ENCODE measurements around the gene UBR1.
A peak's percentile ranks its signal among the peaks of the same experiment; 100 is the strongest.

Gene UBR1

GRCh38 chr15:43105778-43106485 lies at the start of gene UBR1:
Gene UBR1 (minus strand): TSS chr15:43106038. CDS start chr15:43106022, 16 bp downstream.
- H3K9me3 Mint-ChIP-seq: no peaks in the 10 kb centered on the region
- H3K4me3 Mint-ChIP-seq: peak within 1 kb of the TSS; percentile 93
- peaks cover 32% of the 10 kb centered on the region for H3K36me3 Mint-ChIP-seq (ENCODE audit: low read depth)
- DNase-seq (ENCODE audit: low spot score): peak; percentile 90
- no peaks in the 10 kb centered on the region for H3K27me3 Mint-ChIP-seq (ENCODE audit: low read depth)
- peaks cover 40% of the 10 kb centered on the region for H3K4me1 Mint-ChIP-seq (ENCODE audit: low read depth)
- peak within 1 kb of the TSS; percentile 96 for H3K27ac Mint-ChIP-seq

- Mint-ChIP-seq H3K27me3 (ENCODE audit: low read depth) (no peaks in the 10 kb centered on the region), H3K4me1 (ENCODE audit: low read depth) (peaks cover 20% of the 10 kb centered on the region), H3K27ac (peak overlapping the region; percentile 9), H3K36me3 (ENCODE audit: low read depth) (peaks cover 56% of the 10 kb centered on the region), H3K4me3 (peak overlapping the region; percentile 19), H3K9me3 (no peaks in the 10 kb centered on the region)
- DNase-seq (ENCODE audit: low spot score): no peak
These were observed 47.4 kb upstream of the UBR1 start for GRCh38 chr15:43153269-43153668.

GRCh38 chr15:43151688-43152087 lies 45.9 kb upstream of the UBR1 start:
- Mint-ChIP-seq H3K36me3 (ENCODE audit: low read depth) (peaks cover 52% of the 10 kb centered on the region), H3K4me1 (ENCODE audit: low read depth) (peaks cover 20% of the 10 kb centered on the region), H3K4me3 (peak overlapping the region; percentile 25), H3K27ac (peak overlapping the region; percentile 41), H3K9me3 (no peaks in the 10 kb centered on the region), H3K27me3 (ENCODE audit: low read depth) (no peaks in the 10 kb centered on the region)
- DNase-seq (ENCODE audit: low spot score): peak; percentile 27

- Mint-ChIP-seq H3K4me3 (no peak overlapping the region), H3K9me3 (no peaks in the 10 kb centered on the region), H3K4me1 (ENCODE audit: low read depth) (peaks cover 21% of the 10 kb centered on the region), H3K27ac (no peak overlapping the region), H3K36me3 (ENCODE audit: low read depth) (peaks cover 53% of the 10 kb centered on the region), H3K27me3 (ENCODE audit: low read depth) (no peaks in the 10 kb centered on the region)
- no peak for DNase-seq (ENCODE audit: low spot score)
These were observed 44.5 kb upstream of the UBR1 start for GRCh38 chr15:43150191-43150929.

GRCh38 chr15:43146184-43146583 lies 40.3 kb upstream of the UBR1 start:
- no peaks in the 10 kb centered on the region for H3K9me3 Mint-ChIP-seq
- no peak overlapping the region for H3K4me3 Mint-ChIP-seq

GRCh38 chr15:43144512-43144911 lies 38.7 kb upstream of the UBR1 start:
- Mint-ChIP-seq H3K4me3 (peak overlapping the region; percentile 13), H3K9me3 (no peaks in the 10 kb centered on the region), H3K27ac (peak overlapping the region; percentile 22), H3K36me3 (ENCODE audit: low read depth) (peaks cover 58% of the 10 kb centered on the region), H3K4me1 (ENCODE audit: low read depth) (peaks cover 14% of the 10 kb centered on the region), H3K27me3 (ENCODE audit: low read depth) (no peaks in the 10 kb centered on the region)
- DNase-seq (ENCODE audit: low spot score): no peak

More at GRCh38 chr15:43146184-43146583, 40.3 kb upstream of the UBR1 start:
- Mint-ChIP-seq H3K36me3 (ENCODE audit: low read depth) (peaks cover 52% of the 10 kb centered on the region), H3K27ac (no peak overlapping the region), H3K27me3 (ENCODE audit: low read depth) (no peaks in the 10 kb centered on the region), H3K4me1 (ENCODE audit: low read depth) (peaks cover 14% of the 10 kb centered on the region)
- DNase-seq (ENCODE audit: low spot score): no peak

- peaks cover 59% of the 10 kb centered on the region for H3K36me3 Mint-ChIP-seq (ENCODE audit: low read depth)
These were observed 37.5 kb upstream of the UBR1 start for GRCh38 chr15:43143203-43143941.

GRCh38 chr15:43135351-43135750 lies 29.5 kb upstream of the UBR1 start:
- no peaks in the 10 kb centered on the region for H3K9me3 Mint-ChIP-seq
- DNase-seq (ENCODE audit: low spot score): no peak
- H3K4me1 Mint-ChIP-seq (ENCODE audit: low read depth): peaks cover 34% of the 10 kb centered on the region
- peaks cover 31% of the 10 kb centered on the region for H3K36me3 Mint-ChIP-seq (ENCODE audit: low read depth)
- H3K4me3 Mint-ChIP-seq: peak overlapping the region; percentile 93
- H3K27me3 Mint-ChIP-seq (ENCODE audit: low read depth): peaks cover 2% of the 10 kb centered on the region
- no peak overlapping the region for H3K27ac Mint-ChIP-seq

More at GRCh38 chr15:43143203-43143941, 37.5 kb upstream of the UBR1 start:
- Mint-ChIP-seq H3K4me1 (ENCODE audit: low read depth) (peaks cover 22% of the 10 kb centered on the region), H3K9me3 (no peaks in the 10 kb centered on the region), H3K4me3 (peak overlapping the region; percentile 13), H3K27ac (no peak overlapping the region), H3K27me3 (ENCODE audit: low read depth) (no peaks in the 10 kb centered on the region)
- no peak for DNase-seq (ENCODE audit: low spot score)

- H3K4me3 Mint-ChIP-seq: peak overlapping the region; percentile 93
- DNase-seq (ENCODE audit: low spot score): no peak
- peak overlapping the region; percentile 86 for H3K27ac Mint-ChIP-seq
- peaks cover 32% of the 10 kb centered on the region for H3K4me1 Mint-ChIP-seq (ENCODE audit: low read depth)
- H3K9me3 Mint-ChIP-seq: peaks cover 6% of the 10 kb centered on the region
- peaks cover 24% of the 10 kb centered on the region for H3K36me3 Mint-ChIP-seq (ENCODE audit: low read depth)
- H3K27me3 Mint-ChIP-seq (ENCODE audit: low read depth): peaks cover 13% of the 10 kb centered on the region
These were observed 28.4 kb upstream of the UBR1 start for GRCh38 chr15:43134157-43134635.

- DNase-seq (ENCODE audit: low spot score): peak; percentile 68
- peaks cover 19% of the 10 kb centered on the region for H3K27me3 Mint-ChIP-seq (ENCODE audit: low read depth)
- H3K9me3 Mint-ChIP-seq: peaks cover 10% of the 10 kb centered on the region
- peaks cover 28% of the 10 kb centered on the region for H3K4me1 Mint-ChIP-seq (ENCODE audit: low read depth)
- peak within 1 kb of the TSS; percentile 93 for H3K4me3 Mint-ChIP-seq
- peak within 1 kb of the TSS; percentile 86 for H3K27ac Mint-ChIP-seq
- peaks cover 20% of the 10 kb centered on the region for H3K36me3 Mint-ChIP-seq (ENCODE audit: low read depth)
These were observed 27.8 kb upstream of the UBR1 start, which contains the start of gene TMEM62 for GRCh38 chr15:43133430-43134156. Gene TMEM62 (plus strand): TSS chr15:43133586. CDS start chr15:43133803, 217 bp downstream.

GRCh38 chr15:43132830-43133429 lies 27.1 kb upstream of the UBR1 start:
- peaks cover 14% of the 10 kb centered on the region for H3K36me3 Mint-ChIP-seq (ENCODE audit: low read depth)
- peak overlapping the region; percentile 86 for H3K4me3 Mint-ChIP-seq
- peak overlapping the region; percentile 82 for H3K27ac Mint-ChIP-seq
- peaks cover 25% of the 10 kb centered on the region for H3K27me3 Mint-ChIP-seq (ENCODE audit: low read depth)
- no peak for DNase-seq (ENCODE audit: low spot score)
- peaks cover 10% of the 10 kb centered on the region for H3K9me3 Mint-ChIP-seq
- H3K4me1 Mint-ChIP-seq (ENCODE audit: low read depth): peaks cover 22% of the 10 kb centered on the region

GRCh38 chr15:43128980-43129335 lies 23.1 kb upstream of the UBR1 start:
- Mint-ChIP-seq H3K36me3 (ENCODE audit: low read depth) (peaks cover 3% of the 10 kb centered on the region), H3K4me3 (no peak overlapping the region), H3K4me1 (ENCODE audit: low read depth) (peaks cover 12% of the 10 kb centered on the region), H3K9me3 (peaks cover 10% of the 10 kb centered on the region), H3K27me3 (ENCODE audit: low read depth) (peaks cover 32% of the 10 kb centered on the region), H3K27ac (no peak overlapping the region)
- no peak for DNase-seq (ENCODE audit: low spot score)

Data from T-helper 2 cell treated with Interferon-gamma antibody and Interleukin-4, amounts not matched to agents 5 μg/mL and 100 μg/mL, for 36 hours (primary cell).